Measurements from ENCODE around the gene TPBG.

DNA sequence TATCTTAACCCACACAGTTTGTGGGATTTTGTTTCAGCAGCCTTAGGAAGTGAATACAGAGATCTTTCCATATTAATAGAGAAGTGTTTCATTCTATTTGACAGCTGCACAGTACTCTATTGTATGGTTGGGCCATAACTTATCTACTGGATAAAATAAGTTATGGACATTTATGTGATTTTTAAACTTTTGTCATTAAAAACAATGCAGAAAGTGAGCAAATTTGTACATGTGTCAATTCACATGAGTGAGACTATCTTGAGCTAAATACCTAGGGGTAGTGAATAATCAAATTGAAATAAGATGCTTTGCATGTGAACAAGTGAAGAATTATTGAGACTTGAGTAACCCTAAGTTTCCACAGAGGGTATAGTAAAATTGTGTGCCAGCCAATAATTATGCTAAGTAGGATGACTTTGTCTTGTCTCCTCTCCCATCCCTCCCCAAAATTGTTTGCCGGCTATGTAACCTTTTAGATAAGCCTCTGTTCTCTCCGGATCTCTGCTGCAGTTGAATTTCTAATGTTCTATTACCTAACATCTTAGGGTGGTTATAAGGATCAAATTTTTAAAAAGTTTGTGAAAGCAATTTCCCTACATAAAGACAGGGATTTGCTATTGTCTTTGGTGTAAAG, 33.3 kb upstream of the TPBG start:
- no peak for TF ChIP-seq POLR2A (IDR thresholded peaks at IDR 0.05)
- TF ChIP-seq, protein P1, sequence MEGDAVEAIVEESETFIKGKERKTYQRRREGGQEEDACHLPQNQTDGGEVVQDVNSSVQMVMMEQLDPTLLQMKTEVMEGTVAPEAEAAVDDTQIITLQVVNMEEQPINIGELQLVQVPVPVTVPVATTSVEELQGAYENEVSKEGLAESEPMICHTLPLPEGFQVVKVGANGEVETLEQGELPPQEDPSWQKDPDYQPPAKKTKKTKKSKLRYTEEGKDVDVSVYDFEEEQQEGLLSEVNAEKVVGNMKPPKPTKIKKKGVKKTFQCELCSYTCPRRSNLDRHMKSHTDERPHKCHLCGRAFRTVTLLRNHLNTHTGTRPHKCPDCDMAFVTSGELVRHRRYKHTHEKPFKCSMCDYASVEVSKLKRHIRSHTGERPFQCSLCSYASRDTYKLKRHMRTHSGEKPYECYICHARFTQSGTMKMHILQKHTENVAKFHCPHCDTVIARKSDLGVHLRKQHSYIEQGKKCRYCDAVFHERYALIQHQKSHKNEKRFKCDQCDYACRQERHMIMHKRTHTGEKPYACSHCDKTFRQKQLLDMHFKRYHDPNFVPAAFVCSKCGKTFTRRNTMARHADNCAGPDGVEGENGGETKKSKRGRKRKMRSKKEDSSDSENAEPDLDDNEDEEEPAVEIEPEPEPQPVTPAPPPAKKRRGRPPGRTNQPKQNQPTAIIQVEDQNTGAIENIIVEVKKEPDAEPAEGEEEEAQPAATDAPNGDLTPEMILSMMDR (IDR thresholded peaks at IDR 0.05), result no peak
